Epithelial cell of esophagus (primary cell): ENCODE results near the gene HAGH.
"Not testable (repeated sequence)": the region's sequence is repeated elsewhere in the genome, so short reads cannot be mapped to it uniquely, and the experiment has no call there.

Experiments
- DNase-seq: peaks from one replicate; pipeline ENCODE4 v3.0.0; 2010; ENCODE audit warnings: low read depth
- H3K4me3 ChIP-seq: 2 replicates; pipeline ENCODE4 v1.5.1; 2011; ENCODE audit warnings: mild to moderate bottlenecking, low read length, control low read depth
- TF ChIP-seq, protein P1 (sequence below): IDR thresholded peaks from 2 replicates; pipeline ENCODE4 v1.5.1; 2011; ENCODE audit warnings: low read depth, mild to moderate bottlenecking, low read length, control low read depth, inconsistent platforms; ENCODE audit not compliant: insufficient read depth; ENCODE audit errors: missing control alignments

Gene HAGH

DNA sequence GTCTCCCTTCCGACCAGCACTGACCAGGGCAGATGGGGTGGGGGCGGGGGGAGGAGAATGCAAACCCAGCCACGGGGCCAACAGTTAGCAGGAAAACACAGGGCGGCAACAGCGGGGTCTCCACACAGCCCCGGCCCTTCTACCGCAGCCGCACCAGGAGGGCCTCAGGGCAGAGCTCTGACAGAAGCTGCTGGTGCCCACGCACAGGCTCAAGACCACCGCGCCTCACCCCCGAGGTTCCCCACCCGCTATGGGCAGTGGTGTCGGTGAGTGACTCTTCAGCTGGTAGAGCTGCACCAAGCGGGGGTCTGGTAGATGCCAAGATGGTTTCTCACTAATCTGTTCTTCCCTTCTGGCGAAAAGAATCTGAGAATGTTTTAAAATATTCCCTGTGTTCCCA is 16.1 kb downstream of the HAGH start:
- TF ChIP-seq, protein P1, sequence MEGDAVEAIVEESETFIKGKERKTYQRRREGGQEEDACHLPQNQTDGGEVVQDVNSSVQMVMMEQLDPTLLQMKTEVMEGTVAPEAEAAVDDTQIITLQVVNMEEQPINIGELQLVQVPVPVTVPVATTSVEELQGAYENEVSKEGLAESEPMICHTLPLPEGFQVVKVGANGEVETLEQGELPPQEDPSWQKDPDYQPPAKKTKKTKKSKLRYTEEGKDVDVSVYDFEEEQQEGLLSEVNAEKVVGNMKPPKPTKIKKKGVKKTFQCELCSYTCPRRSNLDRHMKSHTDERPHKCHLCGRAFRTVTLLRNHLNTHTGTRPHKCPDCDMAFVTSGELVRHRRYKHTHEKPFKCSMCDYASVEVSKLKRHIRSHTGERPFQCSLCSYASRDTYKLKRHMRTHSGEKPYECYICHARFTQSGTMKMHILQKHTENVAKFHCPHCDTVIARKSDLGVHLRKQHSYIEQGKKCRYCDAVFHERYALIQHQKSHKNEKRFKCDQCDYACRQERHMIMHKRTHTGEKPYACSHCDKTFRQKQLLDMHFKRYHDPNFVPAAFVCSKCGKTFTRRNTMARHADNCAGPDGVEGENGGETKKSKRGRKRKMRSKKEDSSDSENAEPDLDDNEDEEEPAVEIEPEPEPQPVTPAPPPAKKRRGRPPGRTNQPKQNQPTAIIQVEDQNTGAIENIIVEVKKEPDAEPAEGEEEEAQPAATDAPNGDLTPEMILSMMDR, result no peak
- H3K4me3 ChIP-seq, result no peak overlapping the region
- DNase-seq, result no peak

DNA sequence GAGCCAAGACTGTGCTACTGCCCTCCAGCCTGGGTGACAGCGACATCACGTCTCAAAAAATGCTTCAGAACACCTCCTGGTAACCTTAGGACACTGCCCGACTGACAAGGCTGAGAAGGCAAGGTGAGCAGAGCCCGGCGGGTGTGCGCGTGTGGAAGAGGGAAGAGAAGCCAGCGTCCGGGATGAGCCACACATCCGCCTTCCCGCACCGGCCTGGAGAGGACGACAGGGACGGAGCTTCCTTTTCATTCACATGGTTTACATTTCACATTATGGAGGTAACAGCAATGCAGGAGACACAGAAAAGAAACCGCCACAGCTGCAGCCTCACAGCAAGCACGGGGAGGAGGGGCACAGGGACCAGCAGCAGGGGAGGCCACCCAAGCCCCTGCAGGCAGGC is 16.5 kb downstream of the HAGH start:
- TF ChIP-seq, protein P1, result no peak
- no peak for DNase-seq
- H3K4me3 ChIP-seq, result no peak overlapping the region

DNA sequence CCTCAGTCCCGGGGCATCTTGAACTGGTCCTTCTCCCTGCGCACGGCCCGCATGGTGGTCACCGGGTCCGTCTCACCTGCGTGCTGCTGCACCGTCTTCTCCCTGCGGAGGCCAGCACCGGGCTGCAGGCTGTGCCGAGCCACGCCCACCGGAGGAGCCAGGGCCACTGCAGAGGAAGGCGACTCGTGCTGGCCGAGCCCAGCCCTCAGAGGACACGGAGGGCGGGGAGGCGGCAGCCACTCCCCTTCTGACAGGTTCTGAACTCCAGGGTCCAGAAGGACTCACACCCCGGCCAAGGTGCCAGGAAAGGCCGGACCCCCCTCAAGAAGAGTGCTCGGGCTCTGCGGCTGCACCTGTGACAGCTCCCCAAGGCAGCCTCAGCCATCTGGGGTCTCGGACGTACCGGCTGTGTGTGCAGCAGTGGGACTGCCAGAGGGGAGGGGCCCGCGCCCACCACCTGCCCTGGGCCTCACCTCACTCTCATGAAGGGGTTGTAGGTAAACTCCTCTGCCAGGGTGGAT is 17.3 kb downstream of the HAGH start:
- TF ChIP-seq, protein P1, result no peak
- no peak overlapping the region for H3K4me3 ChIP-seq
- no peak for DNase-seq

DNA sequence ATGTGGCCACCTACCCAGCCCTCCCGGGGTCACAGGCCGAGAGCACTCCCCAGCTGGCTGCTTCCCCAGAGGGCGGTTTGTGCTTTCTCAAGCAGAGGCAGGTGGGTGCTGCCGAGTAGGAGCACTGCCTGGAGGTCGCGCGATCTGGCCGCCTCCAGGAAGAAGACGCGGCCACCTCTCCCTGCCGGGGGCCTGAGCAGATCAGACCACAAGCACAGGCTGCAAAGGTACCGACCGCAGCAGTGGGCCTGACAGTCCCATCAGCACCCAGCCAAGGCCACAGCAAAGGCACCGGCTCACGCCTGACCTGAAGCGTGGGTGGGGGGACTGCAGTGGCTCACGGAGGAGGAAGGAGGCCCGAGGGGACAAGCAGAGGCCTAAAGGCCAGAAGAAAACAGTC is 17.9 kb downstream of the HAGH start:
- no peak overlapping the region for H3K4me3 ChIP-seq
- no peak for DNase-seq
- TF ChIP-seq, protein P1, result no peak

DNA sequence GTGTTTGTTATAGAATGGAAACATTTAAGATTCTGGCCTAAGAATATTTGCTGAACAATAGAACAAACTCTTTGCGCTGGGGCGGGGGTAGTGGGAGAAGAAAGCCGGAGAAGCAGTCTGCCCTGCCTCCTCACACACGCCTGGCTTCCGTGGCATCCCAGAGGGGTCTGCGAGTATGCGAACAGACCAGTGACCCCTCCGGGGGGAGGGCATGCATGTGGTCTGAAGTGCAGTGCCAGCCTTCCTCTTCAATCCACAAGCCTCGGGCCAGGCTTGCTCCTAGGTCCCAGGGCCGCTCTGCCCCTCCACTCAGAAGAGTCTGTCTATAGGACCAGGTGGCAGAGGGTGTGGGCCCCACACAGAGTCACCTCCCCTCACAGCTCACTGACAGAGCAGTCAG is 19.0 kb downstream of the HAGH start:
- no peak overlapping the region for H3K4me3 ChIP-seq
- no peak for DNase-seq
- TF ChIP-seq, protein P1, result no peak

DNA sequence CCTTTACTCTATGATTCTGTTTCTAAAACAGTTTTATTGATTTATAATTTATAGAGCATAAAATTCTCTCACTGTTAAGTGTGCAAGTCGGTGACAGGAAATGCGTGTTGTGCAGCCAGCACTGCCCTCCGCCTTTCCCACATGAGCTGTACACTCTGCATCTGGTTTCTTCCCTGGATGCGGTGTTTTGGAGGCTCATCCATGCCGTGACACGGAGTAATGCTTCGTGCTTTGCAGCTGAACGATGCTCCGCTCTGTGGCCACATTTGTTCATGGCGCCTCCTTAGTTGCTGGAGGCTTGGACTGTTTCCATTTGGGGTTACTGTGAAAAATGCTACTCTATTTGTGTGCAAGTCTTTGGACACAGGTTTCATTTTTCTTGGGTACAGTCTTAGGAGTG is 25.9 kb downstream of the HAGH start:
- DNase-seq, result no peak
- H3K4me3 ChIP-seq, result no peak overlapping the region
- TF ChIP-seq, protein P1, result no peak

DNA sequence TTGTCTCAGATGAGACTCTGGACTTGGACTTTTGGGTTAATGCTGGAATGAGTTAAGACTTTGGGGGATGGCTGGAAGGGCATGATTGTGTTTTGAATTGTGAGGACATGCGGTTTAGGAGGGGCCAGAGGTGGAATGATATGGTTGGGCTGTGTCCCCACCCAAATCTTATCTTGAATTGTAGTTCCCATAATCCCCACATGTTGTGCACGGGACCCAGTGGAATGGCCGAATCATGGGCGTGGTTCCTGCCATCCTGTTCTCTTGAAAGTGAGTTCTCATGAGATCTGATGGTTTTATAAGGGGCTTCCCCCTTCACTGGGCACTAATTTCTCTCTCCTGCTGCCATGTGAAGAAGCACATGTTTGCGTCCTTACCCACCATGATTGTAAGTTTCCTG is 27.4 kb downstream of the HAGH start:
- not testable (repeated sequence) for DNase-seq, H3K4me3 ChIP-seq
